ENCODE measurements around the gene TSEN2.

GRCh38 chr3:12483872-12484197 is 445 bp upstream of the TSEN2 start:
- no peak for TF ChIP-seq CTCF (IDR thresholded peaks at IDR 0.05)
- no peak for TF ChIP-seq POLR2A (IDR thresholded peaks at IDR 0.05)
- no peak for TF ChIP-seq POLR2AphosphoS5 (IDR thresholded peaks at IDR 0.05)
- TF ChIP-seq EP300 (IDR thresholded peaks at IDR 0.05): no peak

All from suprapubic skin (tissue), 4 donors.